ENCODE results near the gene C16orf92.

Gene C16orf92, protein sequence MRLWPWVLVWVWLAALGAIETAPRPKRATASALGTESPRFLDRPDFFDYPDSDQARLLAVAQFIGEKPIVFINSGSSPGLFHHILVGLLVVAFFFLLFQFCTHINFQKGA

DNA sequence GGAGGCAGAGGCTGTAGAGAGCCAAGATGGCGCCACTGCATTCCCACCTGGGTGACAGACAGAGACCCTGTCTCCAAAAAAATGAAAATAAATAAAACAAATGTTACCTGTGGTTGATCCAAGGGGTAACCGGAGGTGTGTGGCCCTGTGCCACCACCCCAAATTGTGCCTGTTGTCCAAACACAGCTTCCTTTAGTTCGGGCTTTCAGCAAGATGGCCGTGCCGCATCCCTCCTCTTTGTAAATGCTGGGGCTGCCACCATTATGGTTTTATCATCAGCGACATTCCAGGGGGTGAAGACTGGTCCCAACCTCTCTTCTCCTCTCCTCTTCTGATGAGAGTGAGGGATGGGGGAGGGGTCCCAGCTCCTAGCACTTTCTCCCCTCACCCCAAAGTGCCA lies at the start of gene C16orf92:
C16orf92 (plus strand) TSS at position 312 of the 400 bp plus-strand sequence. CDS start 143 bp downstream, outside the sequence.
- DNase-seq (ENCODE audit: low read depth): no peak
- TF ChIP-seq, protein P1, sequence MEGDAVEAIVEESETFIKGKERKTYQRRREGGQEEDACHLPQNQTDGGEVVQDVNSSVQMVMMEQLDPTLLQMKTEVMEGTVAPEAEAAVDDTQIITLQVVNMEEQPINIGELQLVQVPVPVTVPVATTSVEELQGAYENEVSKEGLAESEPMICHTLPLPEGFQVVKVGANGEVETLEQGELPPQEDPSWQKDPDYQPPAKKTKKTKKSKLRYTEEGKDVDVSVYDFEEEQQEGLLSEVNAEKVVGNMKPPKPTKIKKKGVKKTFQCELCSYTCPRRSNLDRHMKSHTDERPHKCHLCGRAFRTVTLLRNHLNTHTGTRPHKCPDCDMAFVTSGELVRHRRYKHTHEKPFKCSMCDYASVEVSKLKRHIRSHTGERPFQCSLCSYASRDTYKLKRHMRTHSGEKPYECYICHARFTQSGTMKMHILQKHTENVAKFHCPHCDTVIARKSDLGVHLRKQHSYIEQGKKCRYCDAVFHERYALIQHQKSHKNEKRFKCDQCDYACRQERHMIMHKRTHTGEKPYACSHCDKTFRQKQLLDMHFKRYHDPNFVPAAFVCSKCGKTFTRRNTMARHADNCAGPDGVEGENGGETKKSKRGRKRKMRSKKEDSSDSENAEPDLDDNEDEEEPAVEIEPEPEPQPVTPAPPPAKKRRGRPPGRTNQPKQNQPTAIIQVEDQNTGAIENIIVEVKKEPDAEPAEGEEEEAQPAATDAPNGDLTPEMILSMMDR (conservative IDR thresholded peaks at IDR 0.05; ENCODE audit: control insufficient read depth, insufficient read depth, low read depth, low read length): no peak

DNA sequence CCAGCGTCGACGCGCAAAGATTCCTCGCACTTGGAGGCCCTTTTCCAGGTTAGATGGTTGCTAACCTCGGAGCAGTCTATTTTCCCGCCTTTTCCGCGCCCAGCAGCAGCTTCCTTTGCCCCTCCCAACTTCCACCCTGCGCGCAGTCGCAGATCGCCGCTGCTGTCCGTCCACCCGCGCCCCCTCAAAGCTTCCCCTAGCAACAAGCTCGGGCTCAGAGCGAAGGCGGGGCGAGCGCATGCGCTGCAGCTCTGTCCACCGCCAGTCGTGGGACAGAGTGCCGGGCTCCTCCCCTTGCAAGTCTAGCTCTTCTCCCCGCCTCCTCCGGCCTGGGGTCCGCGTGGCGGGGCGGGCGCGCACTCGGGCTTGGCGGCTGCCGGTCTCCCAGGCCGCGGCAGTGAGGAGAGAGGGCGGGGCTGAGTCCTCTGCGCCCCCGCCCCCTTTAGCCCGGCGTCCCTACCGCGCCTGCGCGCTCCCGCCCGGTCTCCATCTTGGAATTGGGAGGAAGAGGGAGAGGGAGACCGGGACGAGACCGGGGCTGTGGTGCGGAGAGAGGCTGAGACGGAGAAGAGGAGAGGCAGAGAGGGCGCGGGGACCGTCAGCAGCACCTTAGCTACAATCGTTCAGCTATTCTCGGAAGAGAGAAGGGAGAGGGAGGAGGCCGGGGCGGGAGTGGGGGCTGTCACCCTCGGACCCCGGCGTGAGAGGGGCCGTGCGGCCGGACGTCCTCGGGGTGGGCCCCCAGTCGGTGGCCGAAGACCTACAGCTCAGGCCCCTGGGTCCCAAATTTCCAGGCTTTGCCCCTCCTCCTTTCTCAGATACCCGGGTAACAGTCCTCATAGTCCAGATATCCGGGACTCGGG lies 49.4 kb upstream of the C16orf92 start, which contains the start of gene TAOK2:
TAOK2 (plus strand) TSS at position 485 of the 863 bp plus-strand sequence. CDS start 3,905 bp downstream, outside the sequence.
- peak within 1 kb of the TSS; percentile 90 for H3K4me3 ChIP-seq (ENCODE audit: control insufficient read depth, low read depth, low read length)

More for the DNA sequence above, at the start of gene C16orf92:
- H3K4me3 ChIP-seq (ENCODE audit: control insufficient read depth, low read depth, low read length): no peak within 1 kb of the TSS

DNA sequence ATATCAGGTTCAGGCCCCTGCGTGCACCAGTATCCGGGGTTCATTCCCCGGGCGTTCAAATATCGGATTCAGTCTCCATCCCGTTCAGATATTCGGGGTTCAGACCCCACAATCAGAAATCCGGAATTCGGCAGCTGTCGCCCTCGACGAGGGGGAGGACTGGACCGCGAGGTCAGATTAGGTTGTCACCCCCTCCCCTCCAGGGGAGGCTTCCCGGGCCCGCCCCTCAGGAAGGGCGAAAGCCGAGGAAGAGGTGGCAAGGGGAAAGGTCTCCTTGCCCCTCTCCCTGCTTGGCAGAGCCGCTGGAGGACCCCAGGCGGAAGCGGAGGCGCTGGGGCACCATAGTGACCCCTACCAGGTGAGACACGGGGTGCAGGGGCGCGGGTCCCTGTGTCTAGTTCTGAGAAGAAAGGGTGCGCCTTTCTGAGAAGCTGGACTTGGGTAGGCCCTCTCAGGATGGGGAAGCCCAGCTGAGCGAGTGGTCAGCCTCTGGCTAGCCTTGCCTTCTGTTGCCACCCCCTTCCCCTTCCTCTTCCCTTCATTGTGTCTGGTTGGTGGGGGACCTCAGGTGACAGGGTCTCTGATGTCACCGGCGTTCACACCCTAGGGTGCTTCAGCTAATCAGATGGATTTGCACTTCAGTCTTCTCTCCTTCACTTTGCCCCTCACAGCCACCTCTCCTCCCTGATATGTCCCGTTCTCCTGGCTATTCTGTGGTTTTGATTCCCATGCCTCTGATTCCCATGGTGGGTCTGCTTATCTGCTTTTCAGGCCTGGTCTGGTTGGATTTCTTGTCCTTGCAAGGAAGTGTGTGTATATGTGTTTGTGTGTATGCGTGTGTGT lies 48.5 kb upstream of the C16orf92 start:
- no peak for DNase-seq (ENCODE audit: low read depth)
- TF ChIP-seq, protein P1 (conservative IDR thresholded peaks at IDR 0.05; ENCODE audit: control insufficient read depth, insufficient read depth, low read depth, low read length): no peak
- H3K4me3 ChIP-seq (ENCODE audit: control insufficient read depth, low read depth, low read length): peak overlapping the region; percentile 90

More for the DNA sequence above, 49.4 kb upstream of the C16orf92 start, which contains the start of gene TAOK2:
- DNase-seq (ENCODE audit: low read depth): peak; percentile 99
- TF ChIP-seq, protein P1 (conservative IDR thresholded peaks at IDR 0.05; ENCODE audit: control insufficient read depth, insufficient read depth, low read depth, low read length): no peak

DNA sequence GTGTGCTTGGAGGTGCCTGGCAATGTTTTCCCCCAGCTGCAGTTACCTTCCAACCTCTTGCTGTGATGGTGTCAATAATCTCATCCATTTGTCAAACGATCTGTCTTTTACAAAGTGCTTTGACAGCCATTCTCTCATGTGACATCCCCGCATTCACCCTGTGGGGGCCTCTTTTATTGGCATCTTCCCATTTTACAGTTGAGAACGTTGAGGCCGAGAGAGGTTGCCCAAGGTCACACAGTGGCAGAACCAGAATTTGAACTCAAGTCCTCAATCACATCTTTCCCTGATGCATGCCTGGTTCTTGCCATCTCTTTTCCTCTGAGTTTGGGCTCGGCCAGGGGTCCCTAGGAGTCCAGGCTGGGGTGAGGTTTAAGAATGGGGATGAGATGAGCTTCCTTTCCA lies 47.9 kb upstream of the C16orf92 start:
- peak overlapping the region; percentile 90 for H3K4me3 ChIP-seq (ENCODE audit: control insufficient read depth, low read depth, low read length)
- TF ChIP-seq, protein P1 (conservative IDR thresholded peaks at IDR 0.05; ENCODE audit: control insufficient read depth, insufficient read depth, low read depth, low read length): no peak
- DNase-seq (ENCODE audit: low read depth): no peak

DNA sequence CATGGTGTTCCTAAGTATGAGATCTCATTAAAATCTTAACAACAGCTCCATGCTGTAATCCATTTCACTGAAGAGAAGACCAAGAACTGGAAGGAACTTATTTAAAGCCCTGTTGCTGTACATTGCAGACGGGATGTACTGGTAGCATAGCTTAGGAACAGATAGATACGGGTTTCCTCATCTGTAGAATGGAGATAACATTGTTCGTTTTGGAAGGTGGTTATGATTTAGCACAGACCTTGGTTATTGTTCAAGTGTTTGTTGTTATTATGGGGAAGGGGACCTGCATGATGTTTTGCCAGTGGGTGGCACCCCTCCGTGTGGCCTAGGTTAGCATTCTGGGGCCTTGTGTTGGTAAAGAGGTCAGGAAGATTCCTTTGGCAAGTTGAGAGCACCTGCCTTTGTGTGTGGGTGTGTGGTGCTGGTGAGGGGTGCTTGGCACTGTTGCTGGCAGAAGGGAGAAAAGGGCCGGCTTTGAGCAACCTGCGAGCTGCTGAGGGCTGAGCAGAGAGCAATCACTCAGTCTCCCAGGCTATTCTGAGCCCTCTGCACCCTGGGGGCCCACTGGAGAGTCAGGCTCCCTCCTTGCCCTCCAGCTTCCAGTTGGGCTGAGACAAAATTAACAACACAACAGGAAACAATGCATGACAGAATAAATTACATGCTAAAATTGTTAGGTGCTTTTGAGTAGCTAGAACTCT lies 47.0 kb upstream of the C16orf92 start:
- TF ChIP-seq, protein P1 (conservative IDR thresholded peaks at IDR 0.05; ENCODE audit: control insufficient read depth, insufficient read depth, low read depth, low read length): no peak
- no peak for DNase-seq (ENCODE audit: low read depth)
- H3K4me3 ChIP-seq (ENCODE audit: control insufficient read depth, low read depth, low read length): peak overlapping the region; percentile 90

All from fibroblast of mammary gland (primary cell).